ENCODE results near the gene MYBPC3.

MYBPC3 gene

GRCh38 chr11:47374720-47375019 is 22.2 kb upstream of the MYBPC3 start:
- TF ChIP-seq CTCF (IDR thresholded peaks at IDR 0.05; ENCODE audit: extremely low read depth, insufficient read depth, missing control alignments) = no peak
- no peak for DNase-seq (ENCODE audit: low spot score)
- in situ Hi-C loops (cut with MboI; ENCODE audit: low pct_unique_long_range_greater_than_20kb, low sequenced_read_pairs, unreplicated experiment) = no loop called here

DNA sequence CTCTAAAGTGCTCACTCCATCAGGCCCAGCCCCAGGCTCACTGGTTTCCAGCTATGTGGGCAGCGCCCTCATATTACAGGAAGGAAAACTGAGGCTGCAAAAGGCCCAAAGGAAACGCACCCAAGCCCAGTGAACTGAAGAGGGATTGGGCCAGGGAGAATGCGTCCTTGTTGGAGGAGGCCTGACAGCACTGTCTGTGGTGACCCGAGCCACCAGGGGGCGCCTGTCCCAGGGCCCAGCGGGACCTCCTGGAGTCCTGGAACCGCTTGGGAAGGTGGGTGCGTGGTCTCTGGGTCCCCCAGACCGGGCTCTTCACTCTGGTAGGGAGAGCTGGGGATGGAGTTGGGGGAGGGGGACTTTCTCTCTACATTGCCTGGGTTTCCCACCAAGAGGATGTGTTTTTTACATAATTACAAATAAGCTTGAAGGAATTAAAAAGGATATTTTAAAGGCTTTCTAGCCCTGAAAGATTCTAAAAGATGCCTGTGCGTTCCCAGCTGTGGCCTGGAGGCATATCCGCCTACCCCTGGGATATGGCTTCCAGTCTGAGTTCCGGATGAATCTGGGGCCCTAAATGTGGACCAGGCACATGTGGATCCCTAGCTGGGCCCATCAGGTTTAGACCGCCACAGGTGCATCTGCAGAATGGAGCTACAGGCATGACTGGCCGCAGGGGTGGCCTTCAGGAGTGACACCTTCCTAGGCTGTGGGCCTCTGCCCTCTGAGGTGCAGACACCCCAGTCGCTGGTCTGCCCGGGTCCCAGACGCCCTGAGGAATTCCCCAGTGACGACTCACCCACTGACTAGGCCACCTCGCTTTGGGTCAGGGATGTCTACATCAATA is 21.6 kb upstream of the MYBPC3 start:
- peak; percentile 97 for TF ChIP-seq CTCF (IDR thresholded peaks at IDR 0.05; ENCODE audit: extremely low read depth, insufficient read depth, missing control alignments)
- peak; percentile 79 for DNase-seq (ENCODE audit: low spot score)
- in situ Hi-C loops (cut with MboI; ENCODE audit: low pct_unique_long_range_greater_than_20kb, low sequenced_read_pairs, unreplicated experiment) = no loop called here

DNA sequence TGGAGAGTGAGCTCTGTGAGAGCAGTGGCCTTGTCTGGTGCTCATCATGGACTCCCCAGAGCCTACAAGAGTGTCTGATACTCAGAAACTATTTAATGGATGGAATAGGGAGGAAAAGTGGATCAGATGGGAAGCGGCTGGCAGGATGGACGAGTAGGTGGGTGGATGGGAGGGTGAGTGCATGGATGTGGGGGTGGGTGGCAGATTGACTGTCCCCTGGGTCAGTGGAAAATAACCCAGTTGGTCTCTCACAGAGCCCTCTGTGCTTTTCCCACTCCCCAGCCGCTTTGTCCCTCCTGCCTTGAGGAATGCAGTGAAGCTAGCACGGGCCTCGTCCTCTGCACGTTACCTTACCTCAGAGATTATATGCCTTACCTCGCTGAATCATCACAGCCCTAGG is 19.9 kb upstream of the MYBPC3 start:
- in situ Hi-C loops (cut with MboI; ENCODE audit: low pct_unique_long_range_greater_than_20kb, low sequenced_read_pairs, unreplicated experiment) = no loop called here
- TF ChIP-seq CTCF (IDR thresholded peaks at IDR 0.05; ENCODE audit: extremely low read depth, insufficient read depth, missing control alignments) = no peak
- no peak for DNase-seq (ENCODE audit: low spot score)

- no peak for TF ChIP-seq CTCF (IDR thresholded peaks at IDR 0.05; ENCODE audit: extremely low read depth, insufficient read depth, missing control alignments)
- in situ Hi-C loops (cut with MboI; ENCODE audit: low pct_unique_long_range_greater_than_20kb, low sequenced_read_pairs, unreplicated experiment) = no loop called here
- DNase-seq (ENCODE audit: low spot score) = no peak
Measured at GRCh38 chr11:47369676-47370075, 17.2 kb upstream of the MYBPC3 start.

- DNase-seq (ENCODE audit: low spot score) = no peak
- TF ChIP-seq CTCF (IDR thresholded peaks at IDR 0.05; ENCODE audit: extremely low read depth, insufficient read depth, missing control alignments) = no peak
- in situ Hi-C loops (cut with MboI; ENCODE audit: low pct_unique_long_range_greater_than_20kb, low sequenced_read_pairs, unreplicated experiment) = no loop called here
Measured at GRCh38 chr11:47366020-47366490, 13.6 kb upstream of the MYBPC3 start.

GRCh38 chr11:47361419-47361818 is 8.9 kb upstream of the MYBPC3 start:
- in situ Hi-C loops (cut with MboI; ENCODE audit: low pct_unique_long_range_greater_than_20kb, low sequenced_read_pairs, unreplicated experiment) = no loop called here
- DNase-seq (ENCODE audit: low spot score) = no peak
- TF ChIP-seq CTCF (IDR thresholded peaks at IDR 0.05; ENCODE audit: extremely low read depth, insufficient read depth, missing control alignments) = no peak
